Subcutaneous adipose tissue (tissue), 4 donors: ENCODE results near the gene RNF112. TPM values are rescaled to one million over a fixed set of nuclear protein-coding genes. Genes with fewer than 3 reads are reported as not detected.

ENCODE experiments used
- total RNA-seq, 4 donors: library from RNA; depleted of rRNA; stranded (reverse); fragments of >200 nt; gene quantifications; one replicate each; pipeline ENCODE4 v1.1.0, GENCODE V29; 2016
- TF ChIP-seq, protein P1 (sequence below): fragments of 450-650 bp; IDR thresholded peaks from one replicate; pipeline ENCODE4 v1.5.1; 2016; ENCODE audit warnings: low read depth, mild to moderate bottlenecking, control low read depth, antibody characterized with exemption, moderate library complexity

The RNF112 gene
- total RNA-seq, 4 donors from 2014 or later, result 0.68 to 7.5 (median 1.0) TPM

DNA sequence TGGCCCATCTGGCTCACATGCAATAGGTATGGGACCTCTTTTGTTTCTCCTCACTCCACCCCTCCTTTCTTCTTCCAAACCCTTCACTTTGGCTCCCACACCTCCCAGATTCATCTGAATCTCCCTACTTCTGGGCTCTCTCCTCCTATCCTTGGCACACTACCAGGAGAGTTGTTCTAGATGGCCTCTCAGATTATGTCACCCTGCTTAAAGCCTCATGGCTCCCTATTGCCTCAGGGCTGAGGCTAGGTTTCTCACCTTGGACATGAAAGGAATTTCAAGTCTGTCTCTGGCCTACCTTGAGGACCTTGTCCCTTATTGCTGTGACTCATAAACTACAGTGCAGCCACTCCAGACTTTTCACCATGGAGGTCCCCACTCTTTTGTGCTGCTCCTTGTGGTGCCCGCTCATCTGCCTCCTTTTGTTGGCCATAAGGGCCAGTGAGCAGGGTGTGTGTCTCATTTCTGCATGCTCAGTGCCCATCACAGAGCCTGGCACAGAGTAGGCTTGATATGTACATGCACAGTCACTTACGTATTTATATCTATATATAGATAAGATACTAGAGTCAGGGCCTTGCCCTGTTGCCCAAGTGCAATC, 23.0 kb upstream of the RNF112 start:
- TF ChIP-seq, protein P1, sequence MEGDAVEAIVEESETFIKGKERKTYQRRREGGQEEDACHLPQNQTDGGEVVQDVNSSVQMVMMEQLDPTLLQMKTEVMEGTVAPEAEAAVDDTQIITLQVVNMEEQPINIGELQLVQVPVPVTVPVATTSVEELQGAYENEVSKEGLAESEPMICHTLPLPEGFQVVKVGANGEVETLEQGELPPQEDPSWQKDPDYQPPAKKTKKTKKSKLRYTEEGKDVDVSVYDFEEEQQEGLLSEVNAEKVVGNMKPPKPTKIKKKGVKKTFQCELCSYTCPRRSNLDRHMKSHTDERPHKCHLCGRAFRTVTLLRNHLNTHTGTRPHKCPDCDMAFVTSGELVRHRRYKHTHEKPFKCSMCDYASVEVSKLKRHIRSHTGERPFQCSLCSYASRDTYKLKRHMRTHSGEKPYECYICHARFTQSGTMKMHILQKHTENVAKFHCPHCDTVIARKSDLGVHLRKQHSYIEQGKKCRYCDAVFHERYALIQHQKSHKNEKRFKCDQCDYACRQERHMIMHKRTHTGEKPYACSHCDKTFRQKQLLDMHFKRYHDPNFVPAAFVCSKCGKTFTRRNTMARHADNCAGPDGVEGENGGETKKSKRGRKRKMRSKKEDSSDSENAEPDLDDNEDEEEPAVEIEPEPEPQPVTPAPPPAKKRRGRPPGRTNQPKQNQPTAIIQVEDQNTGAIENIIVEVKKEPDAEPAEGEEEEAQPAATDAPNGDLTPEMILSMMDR, result no peak

DNA sequence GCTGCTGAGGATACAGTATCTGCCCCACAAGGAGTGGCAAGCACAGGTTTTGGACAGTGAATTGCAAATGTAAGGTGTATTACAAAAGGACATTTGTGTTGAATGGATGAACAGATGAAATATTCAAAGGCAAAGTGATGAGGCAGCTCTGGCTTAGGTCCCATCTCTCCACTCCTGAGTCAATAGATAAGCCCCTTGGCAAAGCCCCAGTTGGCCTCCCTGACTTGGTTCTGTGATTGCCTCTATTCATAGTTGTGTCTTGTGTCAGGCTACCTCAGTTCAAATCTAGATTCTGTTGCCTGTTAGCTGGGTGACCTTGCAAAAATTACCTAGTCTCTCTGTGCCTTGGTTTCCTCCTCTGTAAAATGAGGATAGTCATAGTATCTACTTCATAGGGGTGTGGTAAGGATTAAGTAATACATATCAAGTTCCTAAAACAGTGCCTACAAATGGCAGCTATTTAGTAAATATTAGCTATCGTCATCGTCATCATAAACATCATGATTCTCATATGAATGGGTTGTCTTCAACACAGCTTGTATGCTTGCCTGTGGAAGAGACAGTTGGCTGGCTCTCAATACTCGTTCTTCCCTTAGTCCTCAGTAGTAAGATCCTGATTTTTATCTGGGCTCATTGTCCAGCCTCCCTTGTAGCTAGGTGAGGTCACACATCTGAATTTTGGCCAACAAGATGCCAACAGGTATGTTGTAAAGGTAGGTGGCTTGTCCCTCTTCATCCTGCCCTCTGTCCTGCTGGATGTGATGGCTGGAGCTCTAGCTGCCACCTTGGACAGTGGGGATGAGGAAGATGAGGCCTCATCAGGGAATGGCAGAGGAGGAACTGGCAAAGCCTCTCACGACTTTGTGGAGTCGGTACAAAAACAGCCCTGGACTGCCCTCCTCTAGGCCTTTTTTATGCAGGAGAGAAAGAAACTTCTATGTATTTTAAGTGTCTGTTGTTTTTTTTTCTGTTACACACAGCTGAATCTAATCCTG, 21.9 kb upstream of the RNF112 start:
- TF ChIP-seq, protein P1, result no peak

DNA sequence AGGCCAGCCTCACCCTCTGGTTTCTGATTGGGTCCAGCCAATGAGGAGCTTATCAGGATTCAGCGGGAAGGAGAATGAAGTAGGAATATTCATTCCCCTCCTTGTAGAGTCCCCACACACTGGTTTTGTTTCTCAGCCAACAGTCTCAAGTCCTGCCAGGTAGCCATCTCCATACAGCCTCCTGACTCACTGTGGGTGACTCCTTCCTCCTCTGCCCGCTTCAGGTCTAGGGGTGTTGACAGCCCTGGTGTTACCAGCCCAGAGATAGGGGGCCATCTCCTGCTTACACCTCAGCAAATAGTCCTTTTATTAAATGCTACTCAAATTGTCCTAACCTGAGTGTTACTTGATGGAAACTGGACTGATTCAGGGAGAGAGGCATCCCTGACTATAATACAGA, 20.1 kb upstream of the RNF112 start:
- TF ChIP-seq, protein P1, result no peak

GRCh38 chr17:19391432-19391831, 19.6 kb upstream of the RNF112 start:
- TF ChIP-seq, protein P1, result no peak

DNA sequence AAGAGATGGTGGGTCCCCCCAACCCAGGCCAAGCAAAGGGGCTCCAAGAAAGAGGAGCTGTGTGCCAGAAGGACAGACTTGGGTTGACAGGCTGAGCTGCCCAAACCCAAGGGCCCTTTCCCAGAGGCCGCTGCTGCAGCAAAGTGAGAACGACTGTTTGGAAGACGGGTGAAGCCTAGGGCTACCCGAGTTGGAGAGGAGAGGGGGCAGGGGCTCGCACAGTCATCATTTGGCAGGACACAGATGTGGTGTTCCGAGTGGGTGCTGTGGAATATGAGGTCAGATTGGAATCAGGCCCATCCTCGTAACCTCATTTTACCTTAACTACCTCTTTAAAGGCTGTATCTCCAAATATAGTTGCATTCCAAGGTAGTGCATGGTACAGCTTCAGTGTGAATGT, 18.7 kb upstream of the RNF112 start:
- TF ChIP-seq, protein P1, result no peak

- TF ChIP-seq, protein P1, result no peak
These were observed 13.4 kb upstream of the RNF112 start for GRCh38 chr17:19397556-19398041.
